H9 (cell line): ENCODE results near the gene PTPN2. TPM values are rescaled to one million over a fixed set of nuclear protein-coding genes. Genes with fewer than 3 reads are reported as not detected.
A peak's percentile ranks its signal among the peaks of the same experiment; 100 is the strongest.

ENCODE experiments used
- DNase-seq: peaks from one replicate; pipeline ENCODE4 v3.0.0-alpha.2; 2017
- H2AFZ ChIP-seq: one replicate; pipeline ENCODE4 v1.6.1; 2013; ENCODE audit warnings: mild to moderate bottlenecking, low read length, control low read depth, moderate library complexity
- H2AK5ac ChIP-seq: 2 replicates; pipeline ENCODE4 v1.6.1; 2013; ENCODE audit warnings: low read length, control low read depth, mixed read lengths; ENCODE audit not compliant: insufficient read length
- H2BK120ac ChIP-seq: one replicate; pipeline ENCODE4 v1.6.1; 2013; ENCODE audit warnings: low read depth, mild to moderate bottlenecking, low read length, control low read depth, inconsistent platforms; ENCODE audit not compliant: poor library complexity, severe bottlenecking
- H2BK12ac ChIP-seq: 2 replicates; pipeline ENCODE4 v1.6.1; 2013; ENCODE audit warnings: low read length, control low read depth, mixed read lengths, low read depth; ENCODE audit not compliant: insufficient read length
- H2BK15ac ChIP-seq: 2 replicates; pipeline ENCODE4 v1.6.1; 2013; ENCODE audit warnings: low read depth, low read length, control low read depth
- H2BK20ac ChIP-seq: one replicate; pipeline ENCODE4 v1.6.1; 2013; ENCODE audit warnings: low read depth, mild to moderate bottlenecking, low read length, control low read depth, inconsistent platforms; ENCODE audit not compliant: poor library complexity, severe bottlenecking
- H2BK5ac ChIP-seq: 2 replicates; pipeline ENCODE4 v1.6.1; 2013; ENCODE audit warnings: low read length, control low read depth, mixed read lengths; ENCODE audit not compliant: insufficient read length
- H3K14ac ChIP-seq: 2 replicates; pipeline ENCODE4 v1.6.1; 2013; ENCODE audit warnings: low read length, control low read depth; ENCODE audit not compliant: insufficient read depth
- H3K18ac ChIP-seq: 2 replicates; pipeline ENCODE4 v1.6.1; 2013; ENCODE audit warnings: low read depth, mild to moderate bottlenecking, mixed read lengths, low read length, control low read depth; ENCODE audit not compliant: insufficient read length
- H3K23ac ChIP-seq: 2 replicates; pipeline ENCODE4 v1.6.1; 2013; ENCODE audit warnings: low read length, control low read depth, mixed read lengths, low read depth; ENCODE audit not compliant: insufficient read length
- H3K23me2 ChIP-seq: 2 replicates; pipeline ENCODE4 v1.6.1; 2013; ENCODE audit warnings: low read depth, mild to moderate bottlenecking, mixed read lengths, low read length, control low read depth; ENCODE audit not compliant: insufficient read length, poor library complexity, severe bottlenecking
- H3K27ac ChIP-seq: 2 replicates; pipeline ENCODE4 v1.5.1; 2013; ENCODE audit warnings: low read length, control low read depth, mixed read lengths, low read depth; ENCODE audit not compliant: insufficient read length
- H3K27me3 ChIP-seq: 2 replicates; pipeline ENCODE4 v1.6.1; 2013; ENCODE audit warnings: low read length, control low read depth, inconsistent platforms; ENCODE audit not compliant: insufficient read depth
- H3K4ac ChIP-seq: 2 replicates; pipeline ENCODE4 v1.6.1; 2013; ENCODE audit warnings: low read depth, mild to moderate bottlenecking, control low read depth, inconsistent platforms, low read length, moderate library complexity
- H3K4me1 ChIP-seq: 2 replicates; pipeline ENCODE4 v1.6.1; 2013; ENCODE audit warnings: low read length, control low read depth, inconsistent platforms; ENCODE audit not compliant: insufficient read depth
- H3K4me2 ChIP-seq: 2 replicates; pipeline ENCODE4 v1.6.1; 2013; ENCODE audit warnings: low read length, control low read depth, mixed read lengths; ENCODE audit not compliant: insufficient read length, insufficient read depth
- H3K56ac ChIP-seq: 2 replicates; pipeline ENCODE4 v1.6.1; 2013; ENCODE audit warnings: low read depth, mild to moderate bottlenecking, mixed read lengths, low read length, control low read depth; ENCODE audit not compliant: insufficient read length
- H3K79me1 ChIP-seq: 2 replicates; pipeline ENCODE4 v1.6.1; 2013; ENCODE audit warnings: low read depth, mild to moderate bottlenecking, moderate library complexity, low read length, control low read depth, inconsistent platforms; ENCODE audit not compliant: insufficient read depth, poor library complexity, severe bottlenecking
- H3K79me2 ChIP-seq: 2 replicates; pipeline ENCODE4 v1.6.1; 2013; ENCODE audit warnings: low read length, control low read depth, inconsistent platforms; ENCODE audit not compliant: insufficient read depth
- H3K9ac ChIP-seq: 2 replicates; pipeline ENCODE4 v1.6.1; 2013; ENCODE audit warnings: low read length, control low read depth, mixed read lengths; ENCODE audit not compliant: insufficient read length; ENCODE audit errors: extremely low read depth
- H3K9me3 ChIP-seq: one replicate; pipeline ENCODE4 v1.6.1; 2013; ENCODE audit warnings: low read depth, low read length, inconsistent platforms; ENCODE audit not compliant: control insufficient read depth
- H3T11ph ChIP-seq: one replicate; pipeline ENCODE4 v1.6.1; 2013; ENCODE audit warnings: mild to moderate bottlenecking, low read length, control low read depth, inconsistent platforms
- H4K20me1 ChIP-seq: one replicate; pipeline ENCODE4 v1.6.1; 2013; ENCODE audit not compliant: control insufficient read depth, insufficient read length, insufficient read depth
- H4K5ac ChIP-seq: 2 replicates; pipeline ENCODE4 v1.6.1; 2013; ENCODE audit warnings: low read depth, mild to moderate bottlenecking, mixed read lengths, low read length, control low read depth; ENCODE audit not compliant: insufficient read length
- H4K8ac ChIP-seq: replicated peaks from 2 replicates; pipeline ENCODE4 v1.6.1; 2013; ENCODE audit warnings: low read length, control low read depth, mixed read lengths, low read depth; ENCODE audit not compliant: insufficient read length
- H4K91ac ChIP-seq: 2 replicates; pipeline ENCODE4 v1.6.1; 2013; ENCODE audit warnings: low read depth, mild to moderate bottlenecking, moderate library complexity, mixed read lengths, low read length, control low read depth; ENCODE audit not compliant: insufficient read length
- H3K27ac Mint-ChIP-seq, 3 experiments: 2 replicates in 2 of 3; 3 replicates in 1 of 3; pipeline ENCODE4 v1.8.0; 2020 to 2021; ENCODE audit warnings: mixed read lengths in 3 of 3, mild to moderate bottlenecking in 1 of 3, moderate library complexity in 1 of 3
- H3K27me3 Mint-ChIP-seq: 2 replicates; pipeline ENCODE4 v1.8.0; 2021; ENCODE audit warnings: low read depth, mild to moderate bottlenecking, moderate library complexity, mixed read lengths
- H3K36me3 Mint-ChIP-seq, 3 experiments: 2 replicates in 2 of 3; 3 replicates in 1 of 3; pipeline ENCODE4 v1.8.0; 2020 to 2021; ENCODE audit warnings: low read depth in 3 of 3, mixed read lengths in 3 of 3; ENCODE audit not compliant: insufficient read depth in 1 of 3
- H3K4me1 Mint-ChIP-seq, 2 experiments: 2 replicates each; pipeline ENCODE4 v1.8.0; 2020; ENCODE audit warnings: mixed read lengths in 2 of 2
- H3K4me3 Mint-ChIP-seq, 2 experiments: 2 replicates in 1 of 2; 3 replicates in 1 of 2; pipeline ENCODE4 v1.8.0; 2020 to 2021; ENCODE audit warnings: mild to moderate bottlenecking in 2 of 2, mixed read lengths in 2 of 2, moderate library complexity in 1 of 2
- H3K9me3 Mint-ChIP-seq, 2 experiments: 2 replicates in 1 of 2; 3 replicates in 1 of 2; pipeline ENCODE4 v1.8.0; 2020; ENCODE audit warnings: mild to moderate bottlenecking in 2 of 2, mixed read lengths in 2 of 2, moderate library complexity in 1 of 2
- WGBS: extraction: QIAGEN DNeasy Blood & Tissue Kit; methylation state at CpG from one replicate; pipeline ENCODE4 v1.1.7; 2013; ENCODE audit warnings: missing lambda C conversion rate, low lambda C conversion rate, mixed read lengths; ENCODE audit not compliant: insufficient read length; ENCODE audit errors: extremely low coverage; 5-methylcytosine and 5-hydroxymethylcytosine counted together
- total RNA-seq: library from RNA; stranded (reverse); gene quantifications from 2 replicates; pipeline ENCODE4 v1.2.1, GENCODE V29; 2021
- TF ChIP-seq, protein P1 (sequence below): fragments of 200-600 bp; sonication (generic); conservative IDR thresholded peaks from 3 replicates; pipeline ENCODE4 v1.8.0; 2021; ENCODE audit warnings: antibody characterized with exemption, mild to moderate bottlenecking

PTPN2 gene
- total RNA-seq, 1 experiment from 2014 or later, result 48.7 TPM

GRCh38 chr18:12783524-12783923 lies 100.5 kb downstream of the PTPN2 start:
- Histone ChIP-seq H4K8ac (no peak overlapping the region), H3K4me1 (no peaks in the 10 kb centered on the region), H3K4me2 (no peak overlapping the region), H3K14ac (no peak overlapping the region), H3K23ac (no peak overlapping the region), H2AFZ (no peak overlapping the region), H4K20me1 (no peaks in the 10 kb centered on the region), H3K9ac (no peak overlapping the region), H3K79me2 (no peaks in the 10 kb centered on the region), H3K4ac (no peak overlapping the region), H2BK12ac (no peak overlapping the region), H4K5ac (no peak overlapping the region), H2BK5ac (no peak overlapping the region), H3K9me3 (no peaks in the 10 kb centered on the region), H2BK20ac (no peak overlapping the region), H4K91ac (no peak overlapping the region), H3K18ac (no peak overlapping the region), H3K27ac (no peak overlapping the region), H2BK15ac (no peak overlapping the region), H2BK120ac (no peak overlapping the region), H3T11ph (no peak overlapping the region), H3K79me1 (no peaks in the 10 kb centered on the region), H3K56ac (no peak overlapping the region), H2AK5ac (no peak overlapping the region), H3K23me2 (no peaks in the 10 kb centered on the region), H3K27me3 (no peaks in the 10 kb centered on the region)
- no peaks in the 10 kb centered on the region; a peak in 1 of 5 replicates for H3K9me3 Mint-ChIP-seq
- no peaks in the 10 kb centered on the region for H3K27me3 Mint-ChIP-seq
- no peaks in the 10 kb centered on the region for H3K36me3 Mint-ChIP-seq
- TF ChIP-seq, protein P1, sequence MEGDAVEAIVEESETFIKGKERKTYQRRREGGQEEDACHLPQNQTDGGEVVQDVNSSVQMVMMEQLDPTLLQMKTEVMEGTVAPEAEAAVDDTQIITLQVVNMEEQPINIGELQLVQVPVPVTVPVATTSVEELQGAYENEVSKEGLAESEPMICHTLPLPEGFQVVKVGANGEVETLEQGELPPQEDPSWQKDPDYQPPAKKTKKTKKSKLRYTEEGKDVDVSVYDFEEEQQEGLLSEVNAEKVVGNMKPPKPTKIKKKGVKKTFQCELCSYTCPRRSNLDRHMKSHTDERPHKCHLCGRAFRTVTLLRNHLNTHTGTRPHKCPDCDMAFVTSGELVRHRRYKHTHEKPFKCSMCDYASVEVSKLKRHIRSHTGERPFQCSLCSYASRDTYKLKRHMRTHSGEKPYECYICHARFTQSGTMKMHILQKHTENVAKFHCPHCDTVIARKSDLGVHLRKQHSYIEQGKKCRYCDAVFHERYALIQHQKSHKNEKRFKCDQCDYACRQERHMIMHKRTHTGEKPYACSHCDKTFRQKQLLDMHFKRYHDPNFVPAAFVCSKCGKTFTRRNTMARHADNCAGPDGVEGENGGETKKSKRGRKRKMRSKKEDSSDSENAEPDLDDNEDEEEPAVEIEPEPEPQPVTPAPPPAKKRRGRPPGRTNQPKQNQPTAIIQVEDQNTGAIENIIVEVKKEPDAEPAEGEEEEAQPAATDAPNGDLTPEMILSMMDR, result no peak
- no peak overlapping the region for H3K4me3 Mint-ChIP-seq
- no peaks in the 10 kb centered on the region for H3K4me1 Mint-ChIP-seq
- WGBS, result no CpG with 5 or more reads among the region's 8 CpGs
- peak overlapping the region in 1 of 3 experiments; percentile 59; a peak in 1 of 7 replicates for H3K27ac Mint-ChIP-seq
- DNase-seq, result no peak
